Inflammatory macrophage (primary cell): ENCODE data around the gene SP1.

Experiments used
- DNase-seq, 2 donors: peaks; one replicate each; pipeline ENCODE4 v3.0.0-alpha.2; 2020 to 2022

SP1 gene

GRCh38 chr12:53452159-53453077, 72.4 kb downstream of the SP1 start:
- peak; percentile 72 to 81 for DNase-seq

DNA sequence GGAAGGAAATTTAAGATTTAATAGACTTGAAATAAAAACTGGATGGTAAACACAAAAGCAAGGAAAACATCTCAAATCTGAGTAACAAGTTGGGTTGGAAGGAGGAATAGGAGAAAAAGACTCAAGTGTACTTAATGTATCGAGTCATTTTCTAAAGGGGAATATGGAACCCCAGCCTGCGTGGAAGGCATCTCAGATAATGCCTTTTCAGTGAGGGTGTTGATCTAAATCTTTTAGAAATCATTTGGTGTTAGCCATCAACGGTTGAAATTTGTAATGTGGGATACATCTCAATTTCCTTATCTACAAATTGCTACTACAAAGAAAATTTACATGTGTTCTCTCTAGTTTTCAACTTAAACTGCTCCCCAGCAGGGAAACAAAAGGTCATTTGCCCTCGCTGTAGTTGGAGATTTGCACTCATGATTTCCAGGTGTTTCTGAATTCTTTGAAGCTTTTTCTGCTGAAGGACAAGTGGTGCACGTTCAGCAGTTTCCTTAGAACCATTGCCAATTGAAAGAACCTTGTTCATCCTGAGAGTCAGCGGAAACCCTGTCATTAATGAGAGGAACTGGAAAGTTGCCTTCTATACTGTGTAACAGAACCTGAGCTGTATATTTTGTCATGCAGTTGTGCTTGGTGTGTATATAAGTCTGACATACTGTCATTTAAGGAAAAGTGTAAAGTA, 74.1 kb downstream of the SP1 start:
- DNase-seq, result no peak

DNA sequence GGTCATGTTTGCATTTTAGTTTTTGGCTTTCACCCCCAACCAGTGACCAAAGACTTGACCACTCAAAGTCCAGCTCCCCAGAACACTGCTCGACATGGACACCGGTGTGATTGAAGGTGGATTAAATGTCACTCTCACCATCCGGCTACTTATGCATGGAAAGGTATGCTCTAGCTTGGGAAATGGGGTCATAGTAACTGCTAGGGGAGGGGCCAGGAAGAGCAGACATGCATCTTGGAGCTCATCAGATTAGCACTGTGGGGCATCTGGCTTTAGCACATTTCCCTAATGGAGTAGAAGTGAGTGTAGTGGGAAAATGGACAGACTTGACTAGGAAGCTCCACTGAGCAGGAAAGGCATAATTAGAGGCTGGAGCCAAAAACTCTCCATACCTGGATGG, 74.7 kb downstream of the SP1 start:
- DNase-seq, result no peak

- DNase-seq, result no peak
Measured at GRCh38 chr12:53456654-53457366, 76.8 kb downstream of the SP1 start.

- DNase-seq, result no peak
Measured at GRCh38 chr12:53459097-53459496, 79.1 kb downstream of the SP1 start.

GRCh38 chr12:53461059-53461458, 81.1 kb downstream of the SP1 start:
- no peak for DNase-seq

GRCh38 chr12:53461591-53461990, 81.6 kb downstream of the SP1 start:
- no peak for DNase-seq

DNA sequence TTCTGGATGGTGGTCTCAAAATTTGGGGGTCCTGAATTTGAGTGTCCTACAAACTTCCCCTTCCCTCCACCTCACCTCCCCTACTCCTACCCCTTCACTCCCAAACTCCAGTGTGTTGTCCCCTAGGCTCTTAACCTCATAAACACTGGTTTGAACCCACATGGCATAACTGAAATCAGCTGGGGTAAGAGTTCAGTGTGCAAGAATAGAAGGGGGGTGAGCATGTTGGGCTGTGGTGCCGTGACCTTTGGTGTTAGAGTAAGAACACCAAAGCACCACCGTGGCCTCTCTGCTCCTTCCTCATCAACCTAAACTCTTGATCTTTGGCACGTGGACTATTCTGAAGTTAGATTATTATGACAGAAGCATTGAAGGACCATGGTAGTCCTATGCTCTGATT, 83.0 kb downstream of the SP1 start:
- DNase-seq, result no peak

GRCh38 chr12:53463802-53464560, 84.0 kb downstream of the SP1 start:
- no peak for DNase-seq

- DNase-seq, result no peak
Measured at GRCh38 chr12:53464685-53465418, 84.9 kb downstream of the SP1 start.

DNA sequence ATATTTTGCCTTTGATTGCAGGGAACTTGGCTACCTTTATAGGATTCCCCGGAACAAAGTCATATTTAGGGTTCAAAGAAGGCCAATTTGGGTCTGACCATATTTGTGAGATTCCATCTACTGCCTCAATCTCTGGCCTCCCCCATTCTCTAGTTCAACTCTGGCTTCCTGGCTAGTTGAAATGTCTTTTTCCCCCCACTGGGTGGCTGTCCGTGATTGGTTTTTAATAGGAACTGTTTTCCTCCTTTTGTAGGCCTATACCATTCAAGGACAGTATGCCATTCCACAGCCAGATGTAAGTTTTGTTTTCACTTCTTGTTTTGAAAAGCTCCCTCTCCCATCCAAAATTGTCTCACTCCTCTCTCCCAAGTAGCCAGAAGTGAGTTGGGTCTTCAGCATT, 85.7 kb downstream of the SP1 start:
- DNase-seq, result no peak
